A673 (cell line): Measurements from ENCODE around the gene HTR3A.

Source experiments
- CTCF ChIP-seq: fragments of 300-800, 200-600 bp; sonication (generic); conservative IDR thresholded peaks from 2 replicates; pipeline ENCODE4 v1.5.1; 2017; ENCODE audit warnings: low read depth, mild to moderate bottlenecking, antibody characterized with exemption, low read length, moderate library complexity, mixed read lengths
- EZH2 ChIP-seq: fragments of 200-600 bp; sonication (generic); IDR thresholded peaks from 2 replicates; pipeline ENCODE4 v1.6.1; 2017; ENCODE audit warnings: borderline replicate concordance, low read depth, mild to moderate bottlenecking, mixed read lengths, antibody characterized with exemption, low read length; ENCODE audit not compliant: poor library complexity, severe bottlenecking

DNA sequence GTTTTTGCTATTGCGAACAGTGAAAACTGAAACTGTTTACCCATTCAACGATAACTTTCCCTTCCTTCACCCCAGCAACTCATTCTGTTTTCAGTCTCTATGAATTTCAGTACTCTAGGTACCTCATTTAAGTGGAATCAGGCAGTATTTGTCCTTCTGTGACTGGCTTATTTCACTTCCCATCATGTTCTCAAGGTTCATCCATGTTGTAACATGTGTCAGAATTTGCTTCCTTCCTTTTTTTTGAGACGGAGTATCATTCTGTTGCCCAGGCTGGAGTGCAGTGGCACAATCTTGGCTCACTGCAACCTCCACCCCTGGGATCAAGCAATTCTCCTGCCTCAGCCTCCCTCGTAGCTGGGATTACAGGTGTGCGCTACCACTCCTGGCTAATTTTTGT lies 46.6 kb upstream of the HTR3A start:
- TF ChIP-seq CTCF (no peak), EZH2 (no peak)
